Endometrial microvascular endothelial cells (primary cell): Measurements from ENCODE around the gene CPAMD8. TPM values are rescaled to one million over a fixed set of nuclear protein-coding genes. Genes with fewer than 3 reads are reported as not detected.
"Not testable (repeated sequence)": the region's sequence is repeated elsewhere in the genome, so short reads cannot be mapped to it uniquely, and the experiment has no call there.

ENCODE experiments used
- in situ Hi-C: cut with HindIII; loops from 2 replicates; pipeline ENCODE4 v1.10.0; 2017; ENCODE audit warnings: low sequenced_read_pairs, low pct_unique_long_range_greater_than_20kb; ENCODE audit errors: inconsistent ontology term
- total RNA-seq: library from RNA; depleted of rRNA; stranded (reverse); fragments of >200 nt; gene quantifications from one replicate; pipeline ENCODE4 v1.2.3, GENCODE V29; 2015; ENCODE audit errors: inconsistent ontology term

Gene CPAMD8
- total RNA-seq, 1 donor from 2014 or later, result 0.46 TPM

DNA sequence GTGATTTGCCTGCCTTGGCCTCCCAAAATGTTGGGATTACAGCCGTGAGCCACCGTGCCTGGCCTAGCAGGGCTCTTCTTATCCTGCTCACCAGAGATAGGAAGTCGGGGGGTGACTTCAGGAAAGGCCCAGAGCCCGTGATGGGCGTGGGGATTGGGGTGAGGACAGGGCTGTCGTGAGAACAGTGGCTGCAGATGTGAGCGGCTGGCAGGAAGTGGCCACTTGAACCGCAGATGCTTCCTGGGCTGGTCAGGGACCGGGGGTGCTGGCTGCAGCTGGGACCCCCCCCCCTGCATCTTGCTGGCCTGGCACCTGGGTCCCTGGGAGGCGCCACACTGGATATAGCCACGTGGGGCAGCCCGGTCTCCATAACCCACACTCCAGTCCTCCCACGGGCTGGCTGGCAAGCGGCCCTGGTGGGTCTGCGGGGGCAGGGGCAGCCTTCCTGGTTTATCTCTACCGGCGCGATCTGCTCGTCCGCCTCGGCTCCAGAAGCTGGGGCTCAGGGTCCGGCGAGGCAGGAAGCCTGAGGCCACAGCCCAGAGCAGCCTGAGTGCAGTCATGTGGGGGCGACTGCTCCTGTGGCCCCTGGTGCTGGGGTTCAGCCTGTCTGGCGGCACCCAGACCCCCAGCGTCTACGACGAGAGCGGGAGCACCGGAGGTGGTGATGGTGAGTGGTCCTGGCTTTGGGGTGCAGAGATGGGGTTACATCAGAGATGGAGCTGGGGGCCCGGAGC lies 137.8 kb downstream of the CPAMD8 start, which contains the start of gene F2RL3:
F2RL3 (plus strand) TSS at position 371 of the 737 bp plus-strand sequence; CDS start at position 562, 191 bp downstream.
- in situ Hi-C loops, result no loop called here

DNA sequence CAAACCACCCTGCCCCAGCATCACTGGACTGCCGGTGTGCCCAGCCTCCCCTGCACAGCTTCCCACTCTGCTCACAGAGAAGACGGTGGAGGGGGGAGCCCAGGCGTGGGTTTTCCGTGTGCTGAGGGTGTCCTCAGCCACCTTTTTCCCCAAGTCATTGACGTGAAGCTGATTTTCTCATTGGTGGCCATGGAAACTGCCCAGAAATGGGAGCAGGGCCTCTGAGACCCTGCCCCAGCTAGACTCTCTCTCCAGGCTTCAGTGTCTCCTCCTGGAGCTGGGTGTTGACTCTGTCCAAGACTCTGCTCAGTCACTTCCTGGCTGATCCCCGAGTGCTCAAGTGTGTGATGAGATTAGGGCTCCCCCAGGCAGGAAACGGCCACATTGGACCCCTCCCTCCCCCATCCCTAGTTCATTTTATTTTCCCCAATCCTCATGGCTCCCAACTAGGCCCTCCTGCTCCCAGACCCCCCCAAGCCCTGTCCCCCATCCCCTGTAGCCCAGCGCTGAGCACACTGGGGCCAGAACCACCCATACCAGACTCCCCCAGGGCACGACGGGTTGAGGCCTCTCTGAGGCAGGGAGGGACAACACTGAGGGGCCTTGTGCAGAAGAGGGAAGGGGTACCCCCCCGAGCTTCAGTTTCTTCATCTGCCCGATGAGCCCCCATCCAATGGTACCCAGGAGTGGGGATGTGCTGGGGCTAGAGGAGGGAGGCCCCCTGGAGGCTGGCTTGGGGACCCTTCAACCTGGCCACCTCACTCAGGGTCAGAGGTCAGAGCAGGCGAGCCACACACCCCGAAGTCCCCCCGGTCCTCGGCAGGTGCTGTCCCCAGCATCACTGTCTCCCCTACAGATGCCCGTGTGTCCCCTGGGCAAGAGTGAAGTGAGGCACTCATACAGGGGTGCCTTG lies 139.0 kb downstream of the CPAMD8 start:
- in situ Hi-C loops, result no loop called here

DNA sequence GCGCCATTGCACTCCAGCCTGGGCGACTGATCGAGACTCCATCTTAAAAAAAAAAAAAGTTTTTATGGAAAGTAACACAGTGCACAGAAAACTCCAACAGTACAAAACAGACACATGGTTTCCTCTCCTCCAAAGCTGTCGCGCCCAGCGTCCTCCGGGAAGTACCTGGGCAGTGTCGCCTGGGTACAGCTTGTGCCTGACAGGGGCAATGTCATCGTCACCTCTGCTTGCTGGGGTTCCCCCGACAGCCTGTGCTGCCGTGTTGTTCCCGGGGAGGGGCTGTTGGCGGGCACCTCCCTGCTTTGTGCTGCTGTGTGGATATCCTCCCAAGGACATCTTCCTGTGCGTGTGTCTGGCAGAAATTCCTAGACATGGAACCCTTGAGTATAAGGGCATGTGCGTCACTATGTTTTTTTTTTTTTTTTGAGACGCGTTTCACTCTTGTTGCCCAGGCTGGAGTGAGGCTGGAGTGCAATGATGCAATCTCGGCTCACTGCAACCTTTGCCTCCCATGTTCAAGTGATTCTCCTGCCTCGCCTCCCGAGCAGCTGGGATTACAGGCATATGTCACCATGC lies 140.2 kb downstream of the CPAMD8 start:
- in situ Hi-C loops, result no loop called here

DNA sequence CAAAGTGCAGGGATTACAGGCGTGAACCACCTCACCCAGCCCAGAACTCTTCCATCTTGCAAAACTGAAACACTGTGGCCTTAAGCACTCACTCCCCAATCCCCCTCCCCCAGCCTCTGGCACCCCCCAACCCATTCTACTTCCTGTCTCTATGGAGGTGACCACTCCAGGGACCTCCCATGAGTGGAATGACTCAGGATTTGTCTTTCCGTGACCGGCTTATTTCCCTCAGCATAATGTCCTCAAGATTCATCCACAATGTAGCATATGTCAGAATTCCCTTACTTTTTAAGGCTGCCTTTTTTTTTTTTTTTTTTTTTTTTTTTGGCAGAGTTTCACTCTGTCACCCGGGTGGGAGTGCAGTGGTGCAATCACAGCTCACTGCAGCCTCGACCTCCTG lies 141.4 kb downstream of the CPAMD8 start:
- in situ Hi-C loops, result no loop called here

DNA sequence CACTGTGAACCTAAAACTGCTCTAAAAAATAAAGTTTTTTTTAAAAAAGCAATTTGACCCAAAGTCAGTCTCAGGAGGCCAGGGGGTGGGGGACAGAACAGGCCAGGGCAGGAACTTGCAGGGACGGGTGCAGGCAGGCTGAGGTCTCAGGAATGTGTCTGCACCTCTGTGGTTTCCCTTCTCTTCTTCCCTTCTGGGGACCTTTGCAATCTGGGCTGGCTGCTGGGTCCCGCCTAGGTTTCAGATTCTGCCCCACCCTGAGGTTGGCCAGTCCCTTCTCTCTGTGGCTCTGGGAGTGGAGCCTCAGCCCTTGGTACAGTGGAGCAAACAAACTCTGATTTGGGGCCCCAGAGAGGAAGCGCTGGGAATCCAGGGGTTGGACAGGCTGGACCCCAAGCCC lies 143.1 kb downstream of the CPAMD8 start:
- in situ Hi-C loops, result no loop called here

DNA sequence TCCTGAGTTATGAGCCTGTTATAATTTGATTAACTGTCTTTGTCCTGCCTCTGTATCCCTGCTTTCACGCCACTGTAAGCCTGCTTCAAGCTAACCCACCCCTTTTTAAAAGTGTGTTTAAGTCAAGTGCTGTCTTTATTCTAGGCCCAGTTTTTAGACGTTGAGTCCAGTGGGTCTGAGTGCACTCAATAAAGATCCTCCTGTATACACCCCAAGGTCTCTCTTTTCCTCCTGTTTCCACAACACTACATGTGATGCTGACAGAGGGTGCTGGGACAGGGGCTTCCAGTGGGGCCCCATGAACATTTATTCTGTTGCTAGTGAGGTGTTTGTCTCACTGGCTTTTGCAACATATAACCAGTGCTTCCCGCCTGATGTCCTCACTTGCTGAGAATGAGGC lies 144.5 kb downstream of the CPAMD8 start:
- in situ Hi-C loops, result no loop called here

DNA sequence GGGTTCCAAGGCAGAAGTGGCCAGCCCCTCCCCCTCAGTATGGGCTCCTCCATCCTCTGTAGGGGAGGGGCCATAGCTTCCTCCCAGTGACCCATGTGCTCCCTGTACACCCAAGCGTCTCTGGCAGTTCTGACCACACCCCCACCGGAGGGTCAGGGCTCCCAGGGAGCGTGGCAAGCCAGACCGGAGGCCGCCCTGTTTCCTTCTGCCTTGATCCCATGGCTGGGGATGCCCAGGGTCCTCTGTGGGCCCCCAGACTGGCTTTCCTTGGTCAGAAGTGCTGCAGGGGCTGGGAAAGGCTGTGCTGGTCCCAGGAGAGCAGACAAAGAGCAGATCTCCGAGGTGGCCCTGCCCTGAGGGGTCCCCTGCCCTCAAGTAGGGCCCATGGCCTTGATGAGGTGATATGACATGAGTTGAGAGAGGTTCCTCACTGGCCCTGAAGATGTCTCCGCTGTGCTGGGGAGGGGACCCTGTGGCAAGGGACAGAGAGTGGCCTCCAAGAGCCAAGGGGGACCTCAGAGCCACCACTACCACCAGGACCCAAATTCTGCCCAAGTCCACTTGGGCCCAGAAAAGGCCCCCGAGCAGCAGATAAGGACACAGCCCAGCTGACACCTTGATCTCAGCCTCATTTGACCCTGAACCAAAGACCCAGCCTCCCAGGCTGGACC lies 145.6 kb downstream of the CPAMD8 start:
- in situ Hi-C loops, result no loop called here

DNA sequence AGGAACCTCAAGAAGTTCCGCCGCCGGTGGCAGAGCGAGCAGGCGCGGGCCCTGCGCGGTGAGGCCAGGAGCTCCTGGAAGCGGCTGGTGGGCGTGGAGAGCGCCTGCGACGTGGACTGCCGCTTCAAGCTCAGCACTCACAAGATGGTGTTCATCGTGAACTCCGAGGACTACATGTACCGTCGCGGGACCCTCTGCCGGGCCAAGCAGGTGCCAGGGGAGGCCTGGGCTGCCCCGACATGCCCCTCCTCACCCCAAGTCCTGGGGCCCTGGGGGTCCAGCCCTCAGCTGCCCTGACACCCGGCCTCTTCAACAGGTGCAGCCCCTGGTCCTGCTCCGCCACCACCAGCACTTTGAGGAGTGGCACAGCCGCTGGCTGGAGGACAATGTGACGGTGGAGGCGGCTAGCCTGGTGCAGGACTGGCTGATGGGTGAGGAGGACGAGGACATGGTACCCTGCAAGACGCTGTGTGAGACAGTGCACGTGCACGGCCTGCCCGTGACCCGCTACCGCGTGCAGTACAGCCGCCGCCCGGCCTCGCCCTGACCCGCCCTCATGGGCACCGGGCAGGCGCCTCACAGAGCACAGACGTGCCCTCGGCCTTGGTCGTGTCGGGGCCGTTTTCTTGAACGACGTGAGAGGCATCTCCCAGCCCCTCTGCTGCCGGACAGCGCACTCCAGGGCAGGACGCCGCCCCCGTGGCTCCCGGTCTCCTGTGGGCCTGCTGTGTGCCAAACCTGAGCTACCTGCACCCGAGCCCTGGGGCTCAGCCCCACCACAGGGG lies 148.2 kb downstream of the CPAMD8 start:
- in situ Hi-C loops, result no loop called here

DNA sequence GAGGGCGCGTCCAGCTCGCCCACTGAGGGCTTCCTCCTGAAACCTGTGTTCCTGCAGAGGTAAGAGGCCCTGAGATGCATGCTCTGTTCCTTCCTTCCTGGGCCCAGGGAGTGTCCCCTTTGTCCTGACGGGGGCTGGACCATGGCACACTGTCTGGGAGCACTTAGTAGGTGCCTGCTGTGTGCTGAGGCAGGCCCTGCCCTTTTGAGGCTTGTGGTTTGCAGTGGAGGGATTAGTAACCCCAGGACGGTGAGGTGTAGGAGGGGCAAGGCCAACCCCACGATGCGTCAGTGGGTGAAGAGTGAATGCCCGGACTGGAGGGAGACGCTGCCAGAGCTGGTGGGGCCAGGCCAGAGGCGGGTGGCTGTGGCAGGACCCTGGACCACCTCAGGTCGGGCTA lies 149.0 kb downstream of the CPAMD8 start:
- in situ Hi-C loops, result no loop called here

DNA sequence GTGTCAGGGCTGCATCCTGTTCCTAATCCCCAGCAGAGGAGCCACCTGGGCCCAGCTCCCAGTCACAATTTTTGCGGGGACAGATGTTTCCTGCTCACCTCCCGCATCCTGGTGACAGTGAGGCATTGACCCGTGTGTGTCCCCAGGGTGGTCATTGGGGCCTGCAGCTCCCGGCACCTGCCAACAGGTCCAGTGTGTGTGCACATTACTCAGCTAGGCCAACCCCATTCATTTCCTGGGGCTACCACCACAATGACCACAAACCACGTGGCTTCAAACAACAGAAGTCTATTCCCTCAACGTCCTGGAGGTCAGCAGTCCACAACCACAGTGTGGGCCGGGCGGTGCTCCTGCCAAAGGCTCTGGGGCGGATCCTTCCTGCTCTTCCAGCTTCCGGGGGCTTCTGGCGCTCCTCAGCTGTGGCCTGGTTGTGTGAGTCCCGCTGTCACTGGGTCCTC lies 149.7 kb downstream of the CPAMD8 start:
- in situ Hi-C loops, result no loop called here

DNA sequence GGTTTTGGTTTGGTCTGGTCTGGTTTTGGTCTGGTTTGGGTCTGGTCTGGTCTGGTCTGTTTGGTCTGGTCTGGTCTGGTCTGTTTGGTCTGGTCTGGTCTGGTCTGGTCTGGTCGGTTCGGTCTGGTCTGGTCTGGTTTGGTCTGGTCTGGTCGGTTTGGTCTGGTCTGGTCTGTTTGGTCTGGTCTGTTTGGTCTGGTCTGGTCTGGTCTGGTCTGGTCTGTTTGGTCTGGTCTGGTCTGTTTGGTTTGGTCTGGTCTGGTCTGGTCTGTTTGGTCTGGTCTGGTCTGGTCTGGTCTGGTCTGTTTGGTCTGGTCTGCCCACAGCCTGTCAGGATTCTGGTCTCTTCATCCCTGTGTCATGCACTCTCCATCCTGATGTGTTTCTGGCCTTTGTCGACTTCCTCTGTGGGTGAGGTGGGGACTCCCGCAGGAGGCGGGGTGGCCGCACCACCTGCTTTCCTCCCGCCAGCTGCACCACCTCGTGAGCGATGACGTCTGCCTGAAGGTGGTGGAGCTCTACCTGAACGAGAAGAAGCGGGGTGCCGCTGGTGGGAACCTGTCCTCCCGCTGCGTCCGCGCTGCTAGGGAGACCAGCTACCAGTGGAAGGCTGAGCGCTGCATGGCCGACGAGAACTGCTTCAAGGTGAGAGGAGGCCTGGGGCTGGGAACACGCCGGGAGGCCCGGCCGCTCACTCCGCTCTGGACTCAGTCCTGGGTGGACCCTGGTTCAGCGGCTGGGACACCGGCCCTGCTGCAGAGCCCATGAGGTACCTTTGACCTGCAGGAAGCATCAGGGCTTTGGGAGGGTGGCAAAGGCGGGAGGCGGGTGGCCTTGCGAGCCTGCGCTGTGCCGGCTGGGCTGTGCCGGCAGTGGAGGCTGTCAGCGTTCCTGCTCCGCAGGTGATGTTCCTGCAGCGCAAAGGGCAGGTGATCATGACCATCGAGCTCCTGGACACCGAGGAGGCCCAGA lies 150.7 kb downstream of the CPAMD8 start:
- in situ Hi-C loops, result no loop called here

DNA sequence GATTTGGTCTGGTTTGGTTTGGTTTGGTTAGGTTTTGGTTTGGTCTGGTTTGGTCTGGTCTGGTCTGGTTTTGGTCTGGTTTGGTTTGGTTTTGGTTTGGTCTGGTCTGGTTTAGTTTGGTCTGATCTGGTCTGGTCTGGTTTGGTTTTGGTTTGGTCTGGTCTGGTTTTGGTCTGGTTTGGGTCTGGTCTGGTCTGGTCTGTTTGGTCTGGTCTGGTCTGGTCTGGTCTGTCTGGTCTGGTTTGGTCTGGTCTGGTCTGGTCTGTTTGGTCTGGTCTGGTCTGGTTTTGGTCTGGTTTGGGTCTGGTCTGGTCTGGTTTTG lies 151.7 kb downstream of the CPAMD8 start:
- in situ Hi-C loops, result not testable (repeated sequence)

DNA sequence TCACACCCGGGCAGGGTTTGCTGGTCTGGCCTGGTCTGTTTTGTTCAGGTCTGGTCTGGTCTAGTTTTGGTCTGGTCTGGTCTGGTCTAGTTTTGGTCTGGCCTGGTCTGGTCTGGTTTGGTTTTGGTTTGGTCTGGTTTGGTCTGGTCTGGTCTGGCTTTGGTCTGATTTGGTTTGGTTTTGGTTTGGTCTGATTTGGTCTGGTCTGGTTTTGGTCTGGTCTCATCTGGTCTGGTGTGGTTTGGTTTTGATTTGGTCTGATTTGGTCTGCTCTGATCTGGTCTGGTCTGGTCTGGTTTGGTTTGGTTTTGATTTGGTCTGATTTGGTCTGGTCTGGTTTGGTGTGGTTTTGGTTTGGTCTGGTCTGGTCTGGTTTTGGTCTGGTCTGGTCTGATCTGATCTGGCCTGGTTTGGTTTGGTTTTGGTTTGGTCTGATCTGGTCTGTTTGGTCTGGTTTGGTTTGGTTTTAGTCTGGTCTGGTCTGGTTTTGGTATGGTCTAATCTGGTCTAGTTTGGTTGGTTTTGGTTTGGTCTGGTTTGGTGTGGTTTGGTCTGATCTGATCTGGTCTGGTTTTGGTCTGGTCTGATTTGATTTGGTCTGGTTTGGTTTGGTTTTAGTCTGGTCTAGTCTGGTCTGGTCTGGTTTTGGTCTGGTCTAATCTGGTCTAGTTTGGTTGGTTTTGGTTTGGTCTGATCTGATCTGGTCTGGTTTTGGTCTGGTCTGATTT lies 152.2 kb downstream of the CPAMD8 start:
- in situ Hi-C loops, result no loop called here

DNA sequence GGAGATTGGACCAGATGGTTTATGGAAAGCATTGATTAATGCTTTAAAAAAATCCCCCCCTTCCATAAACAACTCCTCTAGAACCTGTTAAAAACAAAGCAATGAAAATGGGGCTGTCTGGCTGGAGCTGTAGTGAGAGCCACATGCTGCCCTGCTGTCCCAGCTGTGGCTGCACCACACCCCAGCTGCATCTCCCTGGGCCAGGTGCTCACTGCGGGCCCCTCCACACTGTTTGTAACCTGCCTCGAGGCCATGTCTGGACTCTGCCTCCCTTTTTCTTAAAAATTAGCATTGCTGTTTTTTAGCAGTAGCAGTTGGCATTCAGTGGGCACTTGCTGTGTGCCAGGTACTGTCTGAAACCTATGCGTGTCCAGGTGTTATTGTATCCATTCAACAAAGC lies 153.0 kb downstream of the CPAMD8 start:
- in situ Hi-C loops, result no loop called here

DNA sequence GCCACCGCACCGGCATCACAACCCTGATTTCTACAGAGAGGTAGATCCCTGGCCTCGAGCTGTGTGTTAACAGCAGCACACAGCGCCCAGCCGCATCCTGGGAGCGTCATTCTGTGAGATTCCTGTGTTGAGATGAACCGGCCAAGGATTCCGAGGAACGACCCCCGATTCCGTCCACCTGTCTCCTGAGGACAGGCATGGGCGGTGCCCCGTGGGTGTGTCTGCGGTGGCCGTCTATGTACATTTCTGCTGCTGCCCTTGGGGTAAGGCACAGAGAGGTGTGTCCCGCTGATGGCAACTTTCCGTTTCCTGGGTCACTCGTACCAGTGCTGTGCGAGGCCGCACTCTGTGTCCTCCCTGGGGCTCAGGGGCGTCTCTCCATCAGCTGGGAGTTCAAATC lies 153.9 kb downstream of the CPAMD8 start:
- in situ Hi-C loops, result no loop called here

DNA sequence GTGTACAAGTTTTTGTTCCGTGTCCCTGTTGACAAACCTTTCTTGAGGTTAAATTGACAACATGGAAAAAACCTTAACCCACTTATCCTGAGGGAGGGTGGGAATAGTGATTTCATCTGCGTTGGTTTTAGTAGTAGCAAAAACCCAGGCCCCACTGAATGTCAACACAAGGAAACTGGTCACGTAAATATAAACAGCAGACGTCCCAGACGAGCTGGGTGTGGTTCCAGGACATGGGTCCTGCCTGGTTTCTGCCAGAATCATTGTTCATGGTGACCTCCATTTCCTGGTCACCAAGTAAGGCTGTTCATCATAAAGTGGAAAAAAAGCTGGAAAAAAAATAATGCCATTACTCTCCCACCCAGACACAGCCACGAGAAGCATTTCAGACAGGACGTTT lies 154.7 kb downstream of the CPAMD8 start:
- in situ Hi-C loops, result no loop called here
